GM23248 (cell line): ENCODE data around the gene SLC25A4.

Experiments
- EZH2 ChIP-seq: fragments of 200-600 bp; sonication (generic); IDR thresholded peaks from 2 replicates; pipeline ENCODE4 v1.6.1; 2018; ENCODE audit warnings: antibody characterized with exemption, mild to moderate bottlenecking; ENCODE audit not compliant: insufficient read depth, poor library complexity, severe bottlenecking
- EZH2phosphoT487 ChIP-seq: fragments of 200-600 bp; sonication (generic); IDR thresholded peaks from 2 replicates; pipeline ENCODE4 v1.6.1; 2018; ENCODE audit warnings: antibody characterized with exemption, moderate library complexity, mild to moderate bottlenecking, low read depth; ENCODE audit not compliant: insufficient read depth

- no peak for TF ChIP-seq EZH2
- TF ChIP-seq EZH2phosphoT487 = no peak
Measured at GRCh38 chr4:185194924-185195888, 52.1 kb downstream of the SLC25A4 start.
